H9 (cell line): ENCODE results near the gene ANXA3. TPM values are rescaled to one million over a fixed set of nuclear protein-coding genes. Genes with fewer than 3 reads are reported as not detected.

Source experiments
- DNase-seq: peaks from one replicate; pipeline ENCODE4 v3.0.0-alpha.2; 2017
- H2AFZ ChIP-seq: one replicate; pipeline ENCODE4 v1.6.1; 2013; ENCODE audit warnings: mild to moderate bottlenecking, low read length, control low read depth, moderate library complexity
- H2AK5ac ChIP-seq: 2 replicates; pipeline ENCODE4 v1.6.1; 2013; ENCODE audit warnings: low read length, control low read depth, mixed read lengths; ENCODE audit not compliant: insufficient read length
- H2BK120ac ChIP-seq: one replicate; pipeline ENCODE4 v1.6.1; 2013; ENCODE audit warnings: low read depth, mild to moderate bottlenecking, low read length, control low read depth, inconsistent platforms; ENCODE audit not compliant: poor library complexity, severe bottlenecking
- H2BK12ac ChIP-seq: 2 replicates; pipeline ENCODE4 v1.6.1; 2013; ENCODE audit warnings: low read length, control low read depth, mixed read lengths, low read depth; ENCODE audit not compliant: insufficient read length
- H2BK15ac ChIP-seq: 2 replicates; pipeline ENCODE4 v1.6.1; 2013; ENCODE audit warnings: low read depth, low read length, control low read depth
- H2BK20ac ChIP-seq: one replicate; pipeline ENCODE4 v1.6.1; 2013; ENCODE audit warnings: low read depth, mild to moderate bottlenecking, low read length, control low read depth, inconsistent platforms; ENCODE audit not compliant: poor library complexity, severe bottlenecking
- H2BK5ac ChIP-seq: 2 replicates; pipeline ENCODE4 v1.6.1; 2013; ENCODE audit warnings: low read length, control low read depth, mixed read lengths; ENCODE audit not compliant: insufficient read length
- H3K14ac ChIP-seq: 2 replicates; pipeline ENCODE4 v1.6.1; 2013; ENCODE audit warnings: low read length, control low read depth; ENCODE audit not compliant: insufficient read depth
- H3K18ac ChIP-seq: 2 replicates; pipeline ENCODE4 v1.6.1; 2013; ENCODE audit warnings: low read depth, mild to moderate bottlenecking, mixed read lengths, low read length, control low read depth; ENCODE audit not compliant: insufficient read length
- H3K23ac ChIP-seq: 2 replicates; pipeline ENCODE4 v1.6.1; 2013; ENCODE audit warnings: low read length, control low read depth, mixed read lengths, low read depth; ENCODE audit not compliant: insufficient read length
- H3K23me2 ChIP-seq: 2 replicates; pipeline ENCODE4 v1.6.1; 2013; ENCODE audit warnings: low read depth, mild to moderate bottlenecking, mixed read lengths, low read length, control low read depth; ENCODE audit not compliant: insufficient read length, poor library complexity, severe bottlenecking
- H3K27ac ChIP-seq: 2 replicates; pipeline ENCODE4 v1.5.1; 2013; ENCODE audit warnings: low read length, control low read depth, mixed read lengths, low read depth; ENCODE audit not compliant: insufficient read length
- H3K27me3 ChIP-seq: 2 replicates; pipeline ENCODE4 v1.6.1; 2013; ENCODE audit warnings: low read length, control low read depth, inconsistent platforms; ENCODE audit not compliant: insufficient read depth
- H3K4ac ChIP-seq: 2 replicates; pipeline ENCODE4 v1.6.1; 2013; ENCODE audit warnings: low read depth, mild to moderate bottlenecking, control low read depth, inconsistent platforms, low read length, moderate library complexity
- H3K4me1 ChIP-seq: 2 replicates; pipeline ENCODE4 v1.6.1; 2013; ENCODE audit warnings: low read length, control low read depth, inconsistent platforms; ENCODE audit not compliant: insufficient read depth
- H3K4me2 ChIP-seq: 2 replicates; pipeline ENCODE4 v1.6.1; 2013; ENCODE audit warnings: low read length, control low read depth, mixed read lengths; ENCODE audit not compliant: insufficient read length, insufficient read depth
- H3K56ac ChIP-seq: 2 replicates; pipeline ENCODE4 v1.6.1; 2013; ENCODE audit warnings: low read depth, mild to moderate bottlenecking, mixed read lengths, low read length, control low read depth; ENCODE audit not compliant: insufficient read length
- H3K79me1 ChIP-seq: 2 replicates; pipeline ENCODE4 v1.6.1; 2013; ENCODE audit warnings: low read depth, mild to moderate bottlenecking, moderate library complexity, low read length, control low read depth, inconsistent platforms; ENCODE audit not compliant: insufficient read depth, poor library complexity, severe bottlenecking
- H3K79me2 ChIP-seq: 2 replicates; pipeline ENCODE4 v1.6.1; 2013; ENCODE audit warnings: low read length, control low read depth, inconsistent platforms; ENCODE audit not compliant: insufficient read depth
- H3K9ac ChIP-seq: 2 replicates; pipeline ENCODE4 v1.6.1; 2013; ENCODE audit warnings: low read length, control low read depth, mixed read lengths; ENCODE audit not compliant: insufficient read length; ENCODE audit errors: extremely low read depth
- H3K9me3 ChIP-seq: one replicate; pipeline ENCODE4 v1.6.1; 2013; ENCODE audit warnings: low read depth, low read length, inconsistent platforms; ENCODE audit not compliant: control insufficient read depth
- H3T11ph ChIP-seq: one replicate; pipeline ENCODE4 v1.6.1; 2013; ENCODE audit warnings: mild to moderate bottlenecking, low read length, control low read depth, inconsistent platforms
- H4K20me1 ChIP-seq: one replicate; pipeline ENCODE4 v1.6.1; 2013; ENCODE audit not compliant: control insufficient read depth, insufficient read length, insufficient read depth
- H4K5ac ChIP-seq: 2 replicates; pipeline ENCODE4 v1.6.1; 2013; ENCODE audit warnings: low read depth, mild to moderate bottlenecking, mixed read lengths, low read length, control low read depth; ENCODE audit not compliant: insufficient read length
- H4K8ac ChIP-seq: replicated peaks from 2 replicates; pipeline ENCODE4 v1.6.1; 2013; ENCODE audit warnings: low read length, control low read depth, mixed read lengths, low read depth; ENCODE audit not compliant: insufficient read length
- H4K91ac ChIP-seq: 2 replicates; pipeline ENCODE4 v1.6.1; 2013; ENCODE audit warnings: low read depth, mild to moderate bottlenecking, moderate library complexity, mixed read lengths, low read length, control low read depth; ENCODE audit not compliant: insufficient read length
- H3K27ac Mint-ChIP-seq, 3 experiments: 2 replicates in 2 of 3; 3 replicates in 1 of 3; pipeline ENCODE4 v1.8.0; 2020 to 2021; ENCODE audit warnings: mixed read lengths in 3 of 3, mild to moderate bottlenecking in 1 of 3, moderate library complexity in 1 of 3
- H3K27me3 Mint-ChIP-seq: 2 replicates; pipeline ENCODE4 v1.8.0; 2021; ENCODE audit warnings: low read depth, mild to moderate bottlenecking, moderate library complexity, mixed read lengths
- H3K36me3 Mint-ChIP-seq, 3 experiments: 2 replicates in 2 of 3; 3 replicates in 1 of 3; pipeline ENCODE4 v1.8.0; 2020 to 2021; ENCODE audit warnings: low read depth in 3 of 3, mixed read lengths in 3 of 3; ENCODE audit not compliant: insufficient read depth in 1 of 3
- H3K4me1 Mint-ChIP-seq, 2 experiments: 2 replicates each; pipeline ENCODE4 v1.8.0; 2020; ENCODE audit warnings: mixed read lengths in 2 of 2
- H3K4me3 Mint-ChIP-seq, 2 experiments: 2 replicates in 1 of 2; 3 replicates in 1 of 2; pipeline ENCODE4 v1.8.0; 2020 to 2021; ENCODE audit warnings: mild to moderate bottlenecking in 2 of 2, mixed read lengths in 2 of 2, moderate library complexity in 1 of 2
- H3K9me3 Mint-ChIP-seq, 2 experiments: 2 replicates in 1 of 2; 3 replicates in 1 of 2; pipeline ENCODE4 v1.8.0; 2020; ENCODE audit warnings: mild to moderate bottlenecking in 2 of 2, mixed read lengths in 2 of 2, moderate library complexity in 1 of 2
- CTCF ChIP-seq: fragments of 200-600 bp; sonication (generic); conservative IDR thresholded peaks from 3 replicates; pipeline ENCODE4 v1.8.0; 2021; ENCODE audit warnings: antibody characterized with exemption, mild to moderate bottlenecking
- WGBS: extraction: QIAGEN DNeasy Blood & Tissue Kit; methylation state at CpG from one replicate; pipeline ENCODE4 v1.1.7; 2013; ENCODE audit warnings: missing lambda C conversion rate, low lambda C conversion rate, mixed read lengths; ENCODE audit not compliant: insufficient read length; ENCODE audit errors: extremely low coverage; 5-methylcytosine and 5-hydroxymethylcytosine counted together
- total RNA-seq: library from RNA; stranded (reverse); gene quantifications from 2 replicates; pipeline ENCODE4 v1.2.1, GENCODE V29; 2021

The ANXA3 gene
- total RNA-seq, 1 experiment from 2014 or later, result 20.6 TPM

GRCh38 chr4:78609580-78609979 is 58.0 kb downstream of the ANXA3 start:
- Histone ChIP-seq H3K79me2 (no peaks in the 10 kb centered on the region), H3K4ac (no peak overlapping the region), H2BK5ac (no peak overlapping the region), H4K20me1 (no peaks in the 10 kb centered on the region), H3K27ac (no peak overlapping the region), H3K9me3 (no peaks in the 10 kb centered on the region), H2BK15ac (no peak overlapping the region), H3K56ac (no peak overlapping the region), H3K9ac (no peak overlapping the region), H4K8ac (no peak overlapping the region), H2BK120ac (no peak overlapping the region), H3K27me3 (no peaks in the 10 kb centered on the region), H3K23ac (no peak overlapping the region), H3K4me2 (no peak overlapping the region), H4K5ac (no peak overlapping the region), H3K23me2 (no peaks in the 10 kb centered on the region), H4K91ac (no peak overlapping the region), H3K4me1 (no peaks in the 10 kb centered on the region), H3K14ac (no peak overlapping the region), H3K18ac (no peak overlapping the region), H2AK5ac (no peak overlapping the region), H3T11ph (no peak overlapping the region), H2BK20ac (no peak overlapping the region), H2AFZ (no peak overlapping the region), H2BK12ac (no peak overlapping the region), H3K79me1 (no peaks in the 10 kb centered on the region)
- no peak overlapping the region for H3K4me3 Mint-ChIP-seq
- no peak for TF ChIP-seq CTCF
- H3K27me3 Mint-ChIP-seq, result no peaks in the 10 kb centered on the region
- WGBS, result no CpG with 5 or more reads among the region's 4 CpGs
- H3K4me1 Mint-ChIP-seq, result peaks cover 2% of the 10 kb centered on the region in 2 experiments; a peak in 1 of 4 replicates
- DNase-seq, result no peak
- H3K9me3 Mint-ChIP-seq, result no peaks in the 10 kb centered on the region
- H3K36me3 Mint-ChIP-seq, result no peaks in the 10 kb centered on the region
- H3K27ac Mint-ChIP-seq, result no peak overlapping the region
